Gastrocnemius medialis (tissue), 4 donors: ENCODE measurements around the gene TRAP1.

Source experiments
- POLR2A ChIP-seq, 2 donors: fragments of 450-650 bp; IDR thresholded peaks; one replicate each; pipeline ENCODE4 v1.6.1; 2017; ENCODE audit warnings: antibody characterized with exemption in 2 of 2, mild to moderate bottlenecking in 2 of 2, moderate library complexity in 2 of 2
- TF ChIP-seq, protein P1 (sequence below), 5 experiments: fragments of 450-650 bp in 3 of 5; fragments of 200-600 bp in 2 of 5; sonication (generic) in 2 of 5; IDR thresholded peaks in 4 of 5; conservative IDR thresholded peaks in 1 of 5; 1 replicate in 4 of 5; 2 replicates in 1 of 5; pipeline ENCODE4 v1.5.1; 2016 to 2019; ENCODE audit warnings: antibody characterized with exemption in 5 of 5, mild to moderate bottlenecking in 3 of 5, moderate library complexity in 3 of 5

DNA sequence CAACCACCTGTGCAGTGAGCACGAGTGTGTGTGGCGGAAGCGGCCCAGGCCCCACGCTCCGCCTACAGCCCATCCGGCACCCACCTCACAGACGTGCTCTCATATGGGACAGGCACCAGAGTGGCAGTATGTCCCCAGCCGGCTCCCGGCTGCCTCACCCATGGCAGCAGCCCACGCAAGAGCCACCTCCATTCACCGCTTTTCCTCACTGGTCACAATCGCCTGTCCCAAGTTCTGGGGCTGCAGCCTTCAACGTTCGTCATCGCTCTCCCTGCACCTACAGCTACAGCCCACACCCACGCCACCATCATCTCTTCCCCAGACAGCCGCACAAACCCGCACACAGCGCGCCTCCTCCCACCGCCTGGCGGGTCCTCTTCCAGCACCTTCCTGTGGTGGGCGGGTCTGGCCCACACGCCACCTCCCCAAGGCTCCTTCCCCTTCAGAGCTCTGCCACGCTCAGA, 17.5 kb upstream of the TRAP1 start:
- TF ChIP-seq POLR2A (IDR thresholded peaks at IDR 0.05) = no peak
- TF ChIP-seq, protein P1, sequence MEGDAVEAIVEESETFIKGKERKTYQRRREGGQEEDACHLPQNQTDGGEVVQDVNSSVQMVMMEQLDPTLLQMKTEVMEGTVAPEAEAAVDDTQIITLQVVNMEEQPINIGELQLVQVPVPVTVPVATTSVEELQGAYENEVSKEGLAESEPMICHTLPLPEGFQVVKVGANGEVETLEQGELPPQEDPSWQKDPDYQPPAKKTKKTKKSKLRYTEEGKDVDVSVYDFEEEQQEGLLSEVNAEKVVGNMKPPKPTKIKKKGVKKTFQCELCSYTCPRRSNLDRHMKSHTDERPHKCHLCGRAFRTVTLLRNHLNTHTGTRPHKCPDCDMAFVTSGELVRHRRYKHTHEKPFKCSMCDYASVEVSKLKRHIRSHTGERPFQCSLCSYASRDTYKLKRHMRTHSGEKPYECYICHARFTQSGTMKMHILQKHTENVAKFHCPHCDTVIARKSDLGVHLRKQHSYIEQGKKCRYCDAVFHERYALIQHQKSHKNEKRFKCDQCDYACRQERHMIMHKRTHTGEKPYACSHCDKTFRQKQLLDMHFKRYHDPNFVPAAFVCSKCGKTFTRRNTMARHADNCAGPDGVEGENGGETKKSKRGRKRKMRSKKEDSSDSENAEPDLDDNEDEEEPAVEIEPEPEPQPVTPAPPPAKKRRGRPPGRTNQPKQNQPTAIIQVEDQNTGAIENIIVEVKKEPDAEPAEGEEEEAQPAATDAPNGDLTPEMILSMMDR (IDR thresholded peaks at IDR 0.05 in 4 of 5, conservative IDR thresholded peaks at IDR 0.05 in 1 of 5) = no peak
